ENCODE data around the gene HIBADH.
"Not testable (repeated sequence)": the region's sequence is repeated elsewhere in the genome, so short reads cannot be mapped to it uniquely, and the experiment has no call there.

The HIBADH gene

DNA sequence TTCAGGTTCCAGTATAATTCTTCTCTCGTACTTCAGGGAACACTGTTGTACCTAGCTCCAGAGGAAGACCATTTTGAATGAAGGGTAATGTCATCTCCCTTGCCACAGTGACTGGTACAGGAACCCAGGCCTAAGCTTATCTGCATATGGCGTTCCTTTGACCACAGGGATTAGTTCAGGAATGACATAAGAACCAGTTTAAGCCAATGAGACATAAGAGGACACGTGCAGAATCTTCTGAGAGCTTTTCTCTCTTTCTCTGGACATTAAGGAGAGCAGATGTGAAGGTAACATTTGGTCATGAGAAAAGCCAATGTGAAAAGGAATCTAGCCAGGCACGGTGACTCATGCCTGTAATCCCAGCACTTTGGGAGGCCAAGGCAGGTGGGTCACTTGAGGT, 21.8 kb upstream of the HIBADH start:
- H3K4me3 ChIP-seq (ENCODE audit: low read length), result no peak overlapping the region
- TF ChIP-seq, protein P1, sequence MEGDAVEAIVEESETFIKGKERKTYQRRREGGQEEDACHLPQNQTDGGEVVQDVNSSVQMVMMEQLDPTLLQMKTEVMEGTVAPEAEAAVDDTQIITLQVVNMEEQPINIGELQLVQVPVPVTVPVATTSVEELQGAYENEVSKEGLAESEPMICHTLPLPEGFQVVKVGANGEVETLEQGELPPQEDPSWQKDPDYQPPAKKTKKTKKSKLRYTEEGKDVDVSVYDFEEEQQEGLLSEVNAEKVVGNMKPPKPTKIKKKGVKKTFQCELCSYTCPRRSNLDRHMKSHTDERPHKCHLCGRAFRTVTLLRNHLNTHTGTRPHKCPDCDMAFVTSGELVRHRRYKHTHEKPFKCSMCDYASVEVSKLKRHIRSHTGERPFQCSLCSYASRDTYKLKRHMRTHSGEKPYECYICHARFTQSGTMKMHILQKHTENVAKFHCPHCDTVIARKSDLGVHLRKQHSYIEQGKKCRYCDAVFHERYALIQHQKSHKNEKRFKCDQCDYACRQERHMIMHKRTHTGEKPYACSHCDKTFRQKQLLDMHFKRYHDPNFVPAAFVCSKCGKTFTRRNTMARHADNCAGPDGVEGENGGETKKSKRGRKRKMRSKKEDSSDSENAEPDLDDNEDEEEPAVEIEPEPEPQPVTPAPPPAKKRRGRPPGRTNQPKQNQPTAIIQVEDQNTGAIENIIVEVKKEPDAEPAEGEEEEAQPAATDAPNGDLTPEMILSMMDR (conservative IDR thresholded peaks at IDR 0.05; ENCODE audit: low read length), result no peak
- no peak for DNase-seq (ENCODE audit: low read depth)

GRCh38 chr7:27680610-27681009, 17.9 kb upstream of the HIBADH start:
- H3K4me3 ChIP-seq (ENCODE audit: low read length), result no peak overlapping the region
- no peak for DNase-seq (ENCODE audit: low read depth)
- TF ChIP-seq, protein P1 (conservative IDR thresholded peaks at IDR 0.05; ENCODE audit: low read length), result no peak

- TF ChIP-seq, protein P1 (conservative IDR thresholded peaks at IDR 0.05; ENCODE audit: low read length), result no peak
- DNase-seq (ENCODE audit: low read depth), result no peak
- no peak overlapping the region for H3K4me3 ChIP-seq (ENCODE audit: low read length)
These were observed 16.1 kb upstream of the HIBADH start for GRCh38 chr7:27678617-27679260.

DNA sequence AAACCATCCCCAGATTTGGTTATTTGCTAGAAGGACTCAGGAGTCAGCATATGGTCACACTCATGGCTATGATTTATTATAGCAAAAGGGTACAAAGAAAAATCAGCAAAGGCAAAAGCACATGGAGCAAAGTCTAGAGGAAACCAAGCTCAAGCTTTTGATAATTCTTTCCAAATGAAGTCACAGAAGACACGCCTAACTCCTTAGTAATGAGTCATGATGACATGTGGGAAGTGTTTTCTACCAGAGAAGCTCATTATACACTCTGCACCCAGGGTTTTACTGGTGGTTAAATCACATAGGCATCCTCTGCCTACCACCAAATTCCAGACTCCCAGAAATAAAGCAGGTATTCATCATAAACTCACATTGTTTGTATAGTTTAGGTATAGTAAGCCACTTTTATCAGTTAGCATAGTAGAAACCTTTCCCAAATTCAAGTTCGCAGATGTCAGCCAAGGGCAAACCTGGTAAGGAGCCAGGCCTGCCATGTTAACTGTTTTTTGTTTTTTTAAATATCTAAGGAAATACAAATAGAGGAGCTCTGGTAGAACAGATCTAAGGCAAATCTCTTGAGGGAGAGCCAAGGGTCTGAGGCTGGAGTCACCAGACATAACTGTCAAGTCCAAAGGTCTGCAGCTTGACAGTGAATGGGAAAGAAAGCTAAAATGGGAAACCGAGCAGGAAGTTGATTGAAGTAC, 15.4 kb upstream of the HIBADH start:
- peak; percentile 96 for DNase-seq (ENCODE audit: low read depth)
- no peak overlapping the region for H3K4me3 ChIP-seq (ENCODE audit: low read length)
- TF ChIP-seq, protein P1 (conservative IDR thresholded peaks at IDR 0.05; ENCODE audit: low read length), result no peak

- not testable (repeated sequence) for H3K4me3 ChIP-seq (ENCODE audit: low read length); DNase-seq (ENCODE audit: low read depth)
These were observed 11.4 kb upstream of the HIBADH start for GRCh38 chr7:27674126-27674525.

DNA sequence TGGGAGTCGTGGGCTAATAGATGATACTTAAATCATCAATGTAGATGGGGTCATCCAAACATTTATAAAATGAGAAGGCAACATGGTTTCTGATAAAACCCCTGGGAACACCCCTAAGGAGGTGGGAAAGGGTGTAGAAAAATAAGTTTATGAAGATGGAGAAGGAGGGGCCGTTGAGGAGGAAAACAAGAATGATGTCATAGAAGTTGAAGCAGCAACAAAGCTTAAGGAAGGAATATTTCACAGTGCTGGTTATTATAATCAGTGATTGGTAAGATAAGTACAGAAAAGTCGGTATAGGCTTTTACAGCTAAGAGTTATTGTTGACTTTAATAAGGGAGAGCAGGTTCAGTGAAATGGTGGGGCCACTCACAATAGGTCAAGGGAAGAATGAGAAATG, 9.0 kb upstream of the HIBADH start:
- DNase-seq (ENCODE audit: low read depth), result no peak
- TF ChIP-seq, protein P1 (conservative IDR thresholded peaks at IDR 0.05; ENCODE audit: low read length), result no peak
- H3K4me3 ChIP-seq (ENCODE audit: low read length), result no peak overlapping the region

GRCh38 chr7:27670676-27671075, 8.0 kb upstream of the HIBADH start:
- DNase-seq (ENCODE audit: low read depth), result peak; percentile 69
- no peak overlapping the region for H3K4me3 ChIP-seq (ENCODE audit: low read length)
- TF ChIP-seq, protein P1 (conservative IDR thresholded peaks at IDR 0.05; ENCODE audit: low read length), result no peak
